Panc1 (cell line): ENCODE results near the gene ENTPD8.

Source experiments
- CTCF ChIP-seq: fragments of 450-650 bp; IDR thresholded peaks from 2 replicates; pipeline ENCODE4 v1.5.1; 2017; ENCODE audit warnings: mild to moderate bottlenecking
- POLR2AphosphoS5 ChIP-seq: IDR thresholded peaks from 2 replicates; pipeline ENCODE4 v1.6.1; 2012; ENCODE audit warnings: mild to moderate bottlenecking, low read depth, low read length, moderate library complexity
- REST ChIP-seq, 2 experiments: IDR thresholded peaks; 2 replicates each; pipeline ENCODE4 v1.6.1; 2011 to 2012; ENCODE audit warnings: low read depth in 2 of 2, control low read depth in 1 of 2, low read length in 1 of 2, mild to moderate bottlenecking in 1 of 2, moderate library complexity in 1 of 2; ENCODE audit not compliant: insufficient read depth in 1 of 2
- SIN3A ChIP-seq: IDR thresholded peaks from 2 replicates; pipeline ENCODE4 v1.6.1; 2012; ENCODE audit warnings: low read depth, mild to moderate bottlenecking, low read length, moderate library complexity, borderline replicate concordance; ENCODE audit not compliant: insufficient read depth

GRCh38 chr9:137394866-137395665 lies 46.1 kb downstream of the ENTPD8 start:
- TF ChIP-seq SIN3A (no peak), CTCF (no peak), REST (IDR thresholded peaks at IDR 0.05; ENCODE audit: insufficient read depth in 1 of 2, low read depth in 2 of 2, low read length in 1 of 2) (no peak), POLR2AphosphoS5 (no peak)
